Putamen (tissue), 1 donor: ENCODE data around the gene CLDN5.

Experiments used
- DNase-seq: peaks from one replicate; pipeline ENCODE4 v3.0.0-alpha.2; 2016; ENCODE audit warnings: low spot score

The CLDN5 gene

DNA sequence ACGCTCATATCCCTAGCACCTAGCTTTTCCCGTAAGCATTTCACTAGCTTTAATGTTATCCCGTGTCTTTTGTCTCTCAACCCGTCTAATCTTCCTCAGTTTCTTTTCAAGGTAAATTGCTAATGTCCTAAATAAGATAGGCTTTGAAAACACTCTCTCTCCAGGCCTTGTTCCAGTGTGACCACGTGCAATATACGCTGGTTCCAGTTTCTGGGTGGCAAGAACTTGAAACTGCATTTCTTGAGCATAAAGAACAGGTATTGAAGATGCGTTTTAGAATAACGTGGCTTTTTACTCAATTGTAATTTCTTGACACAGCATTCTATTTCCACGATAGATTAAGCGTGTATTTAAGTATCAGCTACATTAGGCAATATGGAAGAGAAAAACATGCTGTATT, 43.4 kb downstream of the CLDN5 start:
- no peak for DNase-seq

DNA sequence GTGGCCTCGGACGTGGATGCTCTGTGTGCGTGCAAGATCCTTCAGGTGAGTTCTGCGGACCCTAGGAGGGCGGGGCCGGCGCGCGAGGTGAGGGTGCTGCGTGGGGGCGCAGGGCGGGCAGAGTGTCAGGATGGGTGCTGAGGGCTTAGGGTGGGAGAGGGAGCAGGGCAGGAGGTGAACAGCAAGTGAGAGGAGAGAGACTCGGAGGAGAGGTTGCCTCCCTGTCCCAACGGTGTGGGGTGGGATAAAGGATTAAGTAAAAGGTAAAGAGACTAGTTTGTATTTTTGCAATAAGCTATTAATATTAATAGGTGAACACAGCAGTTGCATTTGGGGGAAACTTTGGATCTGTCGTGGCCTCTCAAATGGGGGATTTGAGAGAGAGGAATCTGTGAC, 44.0 kb downstream of the CLDN5 start:
- DNase-seq: no peak

- DNase-seq: peak; percentile 99
Observed at GRCh38 chr22:19479355-19480172, 44.6 kb downstream of the CLDN5 start, which contains the start of gene CDC45. Gene CDC45 (plus strand): TSS chr22:19479920. CDS start chr22:19479969, 49 bp downstream.

DNA sequence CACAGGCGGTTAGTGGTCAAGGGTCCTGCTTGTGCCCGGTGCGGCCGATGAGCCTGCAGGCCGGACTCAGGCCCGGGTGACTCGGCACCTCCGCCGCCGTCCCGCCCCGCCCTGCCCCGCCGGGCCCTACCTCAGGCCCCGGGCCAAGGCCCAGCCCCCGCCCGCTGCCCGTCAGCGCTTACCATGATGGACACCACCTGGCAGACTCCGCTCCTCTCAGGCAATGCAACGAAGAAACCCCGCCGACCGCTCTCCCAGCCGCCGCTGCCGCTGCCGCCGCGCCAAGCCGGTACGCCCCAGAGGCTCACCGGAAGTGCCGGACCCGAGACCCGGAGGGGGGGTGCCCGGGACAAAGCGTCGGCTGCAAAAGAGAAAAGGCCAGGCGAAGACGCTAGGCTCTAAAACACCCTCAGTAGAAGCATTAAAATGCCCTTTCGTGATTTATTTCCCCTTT, 45.3 kb downstream of the CLDN5 start, which contains the start of gene UFD1:
TSS of gene UFD1 (minus strand) at position 293 of the 454 bp plus-strand sequence. CDS start at position 185, 108 bp downstream.
- peak; percentile 83 for DNase-seq

DNA sequence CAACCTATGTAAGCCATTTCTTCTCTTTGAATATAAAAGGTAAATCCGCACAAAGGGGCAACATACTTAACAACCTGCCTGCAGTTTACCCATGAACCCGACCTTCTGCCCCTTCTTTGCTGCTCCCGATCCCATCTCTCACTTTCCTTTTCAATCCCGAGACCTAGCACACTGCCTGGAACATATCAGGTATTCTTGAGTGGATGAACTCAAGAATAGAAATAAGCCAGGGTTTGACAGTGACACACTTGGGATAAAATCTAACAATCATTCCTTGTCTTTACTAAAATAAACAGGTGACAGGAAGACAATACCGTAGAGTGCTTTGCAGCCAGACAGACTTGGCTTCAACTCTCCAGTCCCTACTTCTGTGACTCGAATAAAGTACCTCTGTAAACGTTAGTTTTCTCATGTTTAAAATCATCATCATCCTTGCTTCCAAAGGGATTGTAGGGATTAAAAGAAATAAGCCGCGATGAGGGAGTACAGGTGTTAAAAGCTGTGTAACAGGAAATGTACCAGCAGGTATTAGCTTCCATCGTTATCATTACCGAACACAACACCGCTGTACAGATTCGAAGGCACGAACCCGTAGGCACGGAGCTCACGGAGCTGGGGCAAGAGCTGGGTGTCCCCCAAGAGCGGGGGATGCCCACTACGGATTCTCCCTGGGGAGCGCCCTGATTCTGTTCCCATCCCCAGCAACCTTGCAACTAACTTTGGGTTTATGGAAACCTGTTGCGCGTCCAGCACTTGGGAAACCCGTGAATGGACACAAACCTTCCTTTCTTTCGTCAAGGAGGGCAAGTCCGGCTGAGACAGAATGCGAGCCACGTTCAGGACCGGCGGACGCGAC, 45.9 kb downstream of the CLDN5 start:
- no peak for DNase-seq

- no peak for DNase-seq
Observed at GRCh38 chr22:19477321-19478044, 46.7 kb downstream of the CLDN5 start.

GRCh38 chr22:19476023-19476422, 48.2 kb downstream of the CLDN5 start:
- DNase-seq: no peak

DNA sequence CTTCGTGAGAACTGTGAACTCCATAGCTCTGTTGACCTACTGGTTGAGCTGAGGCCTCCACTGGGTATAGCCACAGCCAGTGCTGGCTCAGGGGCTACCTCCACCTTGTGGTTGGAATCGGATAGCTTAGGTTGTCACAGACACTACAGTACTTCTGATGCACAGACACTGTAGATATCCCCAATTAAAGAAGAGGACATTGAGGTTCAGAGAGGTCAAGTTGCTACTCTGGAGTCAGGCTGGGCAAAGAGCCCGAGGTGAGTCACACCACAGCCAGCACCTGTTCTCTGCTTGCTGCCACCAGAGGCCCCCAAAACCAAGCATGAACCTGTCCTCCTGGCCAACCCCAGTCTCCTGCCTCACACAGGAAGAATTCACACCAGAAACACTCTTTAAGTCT, 50.6 kb downstream of the CLDN5 start:
- no peak for DNase-seq
